DND-41 (cell line): ENCODE results near the gene TAOK3.

Source experiments
- ATAC-seq: fragments of 200-7000 bp; cut with Tn5 transposase; 3 replicates; pipeline ENCODE4 v1.9.1; 2021; ENCODE audit warnings: low read depth; ENCODE audit not compliant: insufficient read depth
- DNase-seq: peaks from one replicate; pipeline ENCODE4 v3.0.0-alpha.2; 2020
- H2AFZ ChIP-seq: 2 replicates; pipeline ENCODE4 v1.6.0; 2012; ENCODE audit warnings: low read depth, low read length
- H3K27ac ChIP-seq: 2 replicates; pipeline ENCODE4 v1.5.1; 2012; ENCODE audit warnings: low read length, inconsistent platforms
- H3K27me3 ChIP-seq: fragments of 200-600 bp; sonication (generic); 2 replicates; pipeline ENCODE4 v1.6.0; 2012; ENCODE audit warnings: low read length, mild to moderate bottlenecking, inconsistent platforms; ENCODE audit not compliant: insufficient read depth, poor library complexity
- H3K36me3 ChIP-seq: 2 replicates; pipeline ENCODE4 v1.5.1; 2012; ENCODE audit warnings: low read length, inconsistent platforms; ENCODE audit not compliant: insufficient read depth
- H3K4me1 ChIP-seq: 2 replicates; pipeline ENCODE4 v1.5.1; 2012; ENCODE audit warnings: mild to moderate bottlenecking, low read length; ENCODE audit not compliant: insufficient read depth
- H3K4me2 ChIP-seq: 2 replicates; pipeline ENCODE4 v1.6.0; 2012; ENCODE audit warnings: mild to moderate bottlenecking, moderate library complexity, low read length, inconsistent platforms; ENCODE audit not compliant: insufficient read depth
- H3K4me3 ChIP-seq, 2 experiments: fragments of 200-600 bp in 1 of 2; shearing (Covaris generic) in 1 of 2; 2 replicates each; pipeline ENCODE4 v1.5.1; 2012 to 2016; ENCODE audit warnings: inconsistent platforms in 2 of 2, low read length in 2 of 2, mild to moderate bottlenecking in 2 of 2, low read depth in 1 of 2, moderate library complexity in 1 of 2
- H3K79me2 ChIP-seq: 2 replicates; pipeline ENCODE4 v1.6.0; 2012; ENCODE audit warnings: low read length, inconsistent platforms; ENCODE audit not compliant: insufficient read depth
- H3K9ac ChIP-seq: 2 replicates; pipeline ENCODE4 v1.6.0; 2012; ENCODE audit warnings: low read depth, mild to moderate bottlenecking, inconsistent platforms, low read length, moderate library complexity
- H3K9me3 ChIP-seq: 2 replicates; pipeline ENCODE4 v1.5.1; 2012; ENCODE audit warnings: low read length, moderate library complexity, mild to moderate bottlenecking, inconsistent platforms; ENCODE audit not compliant: insufficient read depth, severe bottlenecking
- H4K20me1 ChIP-seq: 2 replicates; pipeline ENCODE4 v1.6.0; 2012; ENCODE audit warnings: low read length; ENCODE audit not compliant: insufficient read depth
- CTCF ChIP-seq: IDR thresholded peaks from 2 replicates; pipeline ENCODE4 v1.5.1; 2012; ENCODE audit warnings: borderline replicate concordance, low read length, moderate library complexity, mild to moderate bottlenecking; ENCODE audit not compliant: poor library complexity, severe bottlenecking; ENCODE audit errors: extremely low read depth
- EZH2 ChIP-seq: IDR thresholded peaks from 3 replicates; pipeline ENCODE4 v1.6.1; 2012; ENCODE audit warnings: borderline replicate concordance, low read depth, mild to moderate bottlenecking, moderate library complexity, low read length, inconsistent platforms; ENCODE audit not compliant: severe bottlenecking

Gene TAOK3

GRCh38 chr12:118346895-118347294 lies 25.8 kb downstream of the TAOK3 start:
- peaks cover 92% of the 10 kb centered on the region for H3K79me2 ChIP-seq
- H3K9me3 ChIP-seq, result no peaks in the 10 kb centered on the region
- DNase-seq (no peak), ATAC-seq (no peak)
- H4K20me1 ChIP-seq, result peaks cover 30% of the 10 kb centered on the region
- H3K4me3 ChIP-seq, result no peak overlapping the region
- H3K27ac ChIP-seq, result no peak overlapping the region
- no peaks in the 10 kb centered on the region for H3K4me1 ChIP-seq
- TF ChIP-seq EZH2 (no peak), CTCF (no peak)
- H3K36me3 ChIP-seq, result no peaks in the 10 kb centered on the region
- no peaks in the 10 kb centered on the region for H3K27me3 ChIP-seq
- no peak overlapping the region for H2AFZ ChIP-seq
- no peak overlapping the region for H3K9ac ChIP-seq
- H3K4me2 ChIP-seq, result no peak overlapping the region

GRCh38 chr12:118345355-118345754 lies 27.4 kb downstream of the TAOK3 start:
- no peak for DNase-seq
- Histone ChIP-seq H3K79me2 (peaks cover 98% of the 10 kb centered on the region), H3K27ac (no peak overlapping the region), H3K4me3 (no peak overlapping the region), H2AFZ (no peak overlapping the region), H3K9ac (no peak overlapping the region), H3K4me2 (no peak overlapping the region), H3K27me3 (no peaks in the 10 kb centered on the region), H3K9me3 (no peaks in the 10 kb centered on the region), H3K36me3 (no peaks in the 10 kb centered on the region), H3K4me1 (no peaks in the 10 kb centered on the region), H4K20me1 (peaks cover 30% of the 10 kb centered on the region)
- ATAC-seq, result no peak
- no peak for TF ChIP-seq CTCF
- no peak for TF ChIP-seq EZH2

- no peak overlapping the region for H3K27ac ChIP-seq
- H3K4me3 ChIP-seq, result no peak overlapping the region
- peaks cover 30% of the 10 kb centered on the region for H4K20me1 ChIP-seq
- H3K27me3 ChIP-seq, result no peaks in the 10 kb centered on the region
- TF ChIP-seq CTCF (no peak), EZH2 (no peak)
- no peak overlapping the region for H3K4me2 ChIP-seq
- no peaks in the 10 kb centered on the region for H3K36me3 ChIP-seq
- H2AFZ ChIP-seq, result no peak overlapping the region
- DNase-seq, result no peak
- no peaks in the 10 kb centered on the region for H3K9me3 ChIP-seq
- no peak overlapping the region for H3K9ac ChIP-seq
- no peak for ATAC-seq
- H3K79me2 ChIP-seq, result peaks cover 98% of the 10 kb centered on the region
- no peaks in the 10 kb centered on the region for H3K4me1 ChIP-seq
These were observed 27.9 kb downstream of the TAOK3 start for GRCh38 chr12:118344829-118345228.

- Histone ChIP-seq H3K4me2 (no peak overlapping the region), H3K4me1 (no peaks in the 10 kb centered on the region), H3K27ac (no peak overlapping the region), H2AFZ (no peak overlapping the region), H3K36me3 (no peaks in the 10 kb centered on the region), H3K4me3 (no peak overlapping the region), H3K79me2 (peaks cover 96% of the 10 kb centered on the region), H3K9me3 (no peaks in the 10 kb centered on the region), H4K20me1 (peaks cover 24% of the 10 kb centered on the region), H3K27me3 (no peaks in the 10 kb centered on the region), H3K9ac (no peak overlapping the region)
- TF ChIP-seq CTCF (no peak), EZH2 (no peak)
- ATAC-seq (no peak), DNase-seq (no peak)
These were observed 30.6 kb downstream of the TAOK3 start for GRCh38 chr12:118342090-118342489.
